Activated naive CD4-positive, alpha-beta T cell treated with anti-CD3 and anti-CD28 coated beads, Interleukin-2, amount 50 U/mL, for 72 hours (primary cell): Measurements from ENCODE around the gene ZNF70. TPM values are rescaled to one million over a fixed set of nuclear protein-coding genes. Genes with fewer than 3 reads are reported as not detected.
A peak's percentile ranks its signal among the peaks of the same experiment; 100 is the strongest.

ENCODE experiments used
- ATAC-seq, 2 donors: fragments of 150-1000 bp; cut with Tn5 transposase; 2 replicates each; pipeline ENCODE4 v1.10.0; 2021; ENCODE audit warnings: mild to moderate bottlenecking in 2 of 2, moderate library complexity in 2 of 2
- DNase-seq, 2 donors: peaks; one replicate each; pipeline ENCODE4 v3.0.0; 2021 to 2022; ENCODE audit warnings: low spot score in 2 of 2
- H3K27ac Mint-ChIP-seq, 2 donors: one replicate each; pipeline ENCODE4 v1.8.0; 2022; ENCODE audit warnings: mild to moderate bottlenecking in 2 of 2, mixed read lengths in 2 of 2
- H3K36me3 Mint-ChIP-seq, 2 donors: one replicate each; pipeline ENCODE4 v1.8.0; 2022; ENCODE audit warnings: mixed read lengths in 2 of 2
- H3K9me3 Mint-ChIP-seq, 2 donors: one replicate each; pipeline ENCODE4 v1.8.0; 2022; ENCODE audit warnings: mixed read lengths in 2 of 2
- total RNA-seq, 2 donors: library from RNA; stranded (reverse); gene quantifications; one replicate each; pipeline ENCODE4 v1.2.3, GENCODE V29; 2022

ZNF70 gene
- total RNA-seq, 2 donors from 2014 or later: 0.32 to 2.0 TPM

DNA sequence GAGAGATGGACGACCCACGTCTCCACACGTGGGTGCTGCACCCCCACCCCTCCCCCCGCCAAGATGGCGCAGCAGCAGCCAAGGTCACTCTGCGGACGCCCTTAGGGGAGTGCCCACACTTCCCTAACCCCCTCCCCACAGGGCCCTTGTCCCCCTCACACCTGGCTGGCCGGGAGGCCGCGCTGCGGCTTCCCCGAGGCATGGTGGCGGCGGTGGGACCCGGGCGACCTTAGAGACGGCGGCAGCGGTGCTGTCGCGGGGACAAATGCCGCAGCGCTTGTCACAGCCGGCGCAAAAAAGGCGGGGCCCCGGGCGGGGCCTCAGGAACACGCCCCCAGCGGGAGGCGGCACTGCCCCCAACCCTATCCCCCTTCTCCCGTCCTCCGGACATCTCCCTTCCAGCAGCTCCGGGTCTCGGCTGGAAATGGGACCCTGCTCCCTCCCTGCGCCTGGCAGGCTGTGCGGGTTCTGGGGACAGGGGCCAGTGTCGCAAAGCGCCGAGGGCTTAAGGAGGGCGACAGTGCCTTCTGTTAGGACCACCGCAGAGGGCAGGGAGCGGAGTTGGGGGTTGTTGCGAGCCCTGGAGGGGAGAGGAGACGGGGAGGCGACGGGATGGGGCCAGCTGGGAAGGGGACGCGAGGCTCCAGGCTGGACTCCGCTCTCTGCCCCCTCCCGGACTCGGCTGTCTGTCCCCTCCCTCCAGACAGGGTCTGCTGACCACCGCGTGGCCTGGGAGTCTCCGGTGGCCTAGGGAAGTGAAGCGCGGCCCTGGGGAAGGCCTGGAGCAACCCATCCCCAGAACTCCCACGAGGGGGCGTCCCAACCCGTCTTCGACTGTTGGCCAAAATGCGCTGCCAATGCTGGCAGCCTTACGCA, 17.0 kb upstream of the ZNF70 start, which contains the start of gene CHCHD10:
Gene CHCHD10 (minus strand): TSS at position 300 of the 876 bp plus-strand sequence. CDS start 98 bp downstream, at position 202.
- H3K36me3 Mint-ChIP-seq: no peaks in the 10 kb centered on the region
- no peaks in the 10 kb centered on the region for H3K9me3 Mint-ChIP-seq
- peak; percentile 73 to 78 for ATAC-seq
- DNase-seq: peak; percentile 81 to 84
- peak within 1 kb of the TSS; percentile 72 to 83 for H3K27ac Mint-ChIP-seq

GRCh38 chr22:23767303-23767672, 16.4 kb upstream of the ZNF70 start:
- no peaks in the 10 kb centered on the region for H3K9me3 Mint-ChIP-seq

DNA sequence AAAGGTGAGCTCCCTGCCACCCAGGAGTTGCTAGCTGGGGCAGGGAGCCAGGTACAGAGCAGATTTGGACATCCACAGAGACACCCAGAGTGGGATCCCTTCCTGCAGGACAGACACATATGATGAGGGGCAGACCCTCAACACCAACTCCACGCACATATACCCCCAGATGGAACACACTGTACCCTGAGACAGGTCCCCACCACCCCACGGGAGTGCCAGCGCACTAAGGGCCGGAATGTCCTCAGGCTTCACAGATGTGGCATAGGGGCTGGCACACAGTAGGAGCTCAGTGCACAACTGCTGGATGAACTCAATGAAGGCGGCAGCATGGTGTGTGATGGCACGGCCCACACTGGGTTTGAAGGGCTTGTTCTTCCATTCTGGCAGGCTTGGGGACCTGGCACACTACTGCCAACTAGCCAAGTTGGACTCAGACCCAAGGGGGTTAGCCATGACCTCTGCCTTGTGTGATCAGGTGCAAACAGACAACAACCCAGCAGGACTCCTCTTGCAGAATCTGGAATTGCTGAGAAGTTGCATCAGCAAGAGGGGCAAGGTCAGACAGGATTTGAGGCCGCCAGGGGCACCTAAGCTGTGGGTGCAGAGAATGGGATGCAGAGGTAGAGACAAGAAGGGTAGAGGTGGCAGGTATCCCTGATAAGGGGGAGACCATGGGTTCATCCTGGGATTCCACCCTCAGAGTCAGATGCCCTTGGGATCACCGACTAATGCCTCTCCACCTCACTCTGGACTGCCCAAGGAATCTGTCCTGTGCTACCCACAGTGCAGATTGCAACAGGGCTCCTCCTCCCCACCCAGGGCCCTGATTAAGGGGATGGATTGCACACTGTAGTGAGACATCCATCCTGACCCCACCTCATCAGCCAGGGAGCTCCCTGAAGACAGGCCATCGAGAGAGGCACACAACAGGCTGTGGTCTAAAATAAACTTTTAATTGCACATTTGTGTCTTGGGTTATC, 14.3 kb upstream of the ZNF70 start:
- no peak for DNase-seq
- Mint-ChIP-seq H3K27ac (no peak overlapping the region), H3K36me3 (no peaks in the 10 kb centered on the region), H3K9me3 (no peaks in the 10 kb centered on the region)
- ATAC-seq: no peak

More at GRCh38 chr22:23767303-23767672, 16.4 kb upstream of the ZNF70 start:
- DNase-seq (no peak), ATAC-seq (peak; percentile 3 to 8)
- H3K27ac Mint-ChIP-seq: peak overlapping the region in 1 of 2 donors; percentile 83
- H3K36me3 Mint-ChIP-seq: no peaks in the 10 kb centered on the region

DNA sequence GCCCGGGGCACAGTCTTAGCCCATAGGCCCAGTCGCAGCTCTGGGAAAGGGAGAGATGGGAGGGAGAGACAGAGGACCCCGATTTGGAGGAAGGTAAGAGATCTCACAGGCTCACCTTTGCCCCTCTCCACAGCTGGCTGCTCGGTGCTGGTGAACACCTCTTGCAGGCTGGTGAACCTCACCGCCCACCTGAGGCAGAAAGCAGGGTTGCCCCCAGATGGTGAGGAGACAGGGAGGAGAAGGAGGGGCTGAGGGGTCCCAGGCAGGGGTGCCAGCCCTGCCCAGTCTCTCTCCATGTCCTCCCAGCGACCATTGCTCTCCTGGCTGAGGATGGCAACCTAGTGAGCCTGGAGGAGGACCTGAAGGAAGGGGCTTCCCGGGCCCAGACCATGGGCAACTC, 13.0 kb upstream of the ZNF70 start:
- Mint-ChIP-seq H3K27ac (peak overlapping the region in 1 of 2 donors; percentile 65), H3K9me3 (no peaks in the 10 kb centered on the region)

GRCh38 chr22:23763579-23763945, 12.7 kb upstream of the ZNF70 start:
- Mint-ChIP-seq H3K9me3 (no peaks in the 10 kb centered on the region), H3K36me3 (no peaks in the 10 kb centered on the region), H3K27ac (peak overlapping the region in 1 of 2 donors; percentile 65)
- ATAC-seq: peak; percentile 12 to 44
- DNase-seq: peak in 1 of 2 donors; percentile 66

More for the DNA sequence above, 13.0 kb upstream of the ZNF70 start:
- ATAC-seq: no peak
- no peaks in the 10 kb centered on the region for H3K36me3 Mint-ChIP-seq
- no peak for DNase-seq

DNA sequence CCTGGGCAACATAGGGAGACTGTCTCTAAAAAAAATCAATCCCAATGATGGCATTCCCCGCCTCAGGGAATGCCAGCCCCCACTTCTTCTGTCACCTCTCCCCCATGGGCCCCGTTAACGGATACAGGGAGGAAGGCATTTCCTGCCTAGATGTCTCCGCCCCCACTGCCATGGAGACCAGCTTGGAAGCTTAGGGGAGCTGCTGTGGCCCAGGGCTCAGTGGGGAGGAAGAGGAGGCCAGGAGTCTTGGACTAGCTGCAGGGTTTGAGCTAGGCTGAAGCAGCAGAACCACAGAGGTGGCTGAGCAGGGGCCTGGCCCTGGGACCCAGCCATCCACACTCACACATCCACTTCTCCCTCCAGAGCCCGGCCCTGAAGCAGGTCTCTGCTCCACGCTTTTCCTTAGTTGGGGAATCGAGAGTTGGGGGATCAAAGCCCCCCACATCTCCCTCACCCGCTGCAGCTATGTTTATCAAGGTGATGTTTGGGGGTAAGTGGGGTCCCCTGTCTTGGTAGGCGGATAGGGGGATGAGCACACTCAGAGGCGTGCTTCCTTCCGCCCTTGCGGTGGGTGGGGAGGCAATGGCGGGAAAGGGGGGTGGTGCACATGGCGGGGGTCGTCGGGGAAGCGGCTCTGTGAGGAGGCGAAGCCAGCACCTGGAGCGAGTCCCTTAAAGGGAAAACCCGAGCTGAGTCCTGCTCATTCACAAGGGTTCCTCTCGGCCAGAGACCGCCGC, 12.1 kb upstream of the ZNF70 start, which contains the start of gene C22orf15:
Gene C22orf15 (plus strand): TSS at position 149 of the 737 bp plus-strand sequence. CDS start 317 bp downstream, at position 466.
- no peak for DNase-seq
- peak within 1 kb of the TSS; percentile 44 to 65 for H3K27ac Mint-ChIP-seq
- H3K9me3 Mint-ChIP-seq: no peaks in the 10 kb centered on the region
- ATAC-seq: no peak
- no peaks in the 10 kb centered on the region for H3K36me3 Mint-ChIP-seq

GRCh38 chr22:23760056-23760455, 9.1 kb upstream of the ZNF70 start:
- Mint-ChIP-seq H3K36me3 (no peaks in the 10 kb centered on the region), H3K9me3 (no peaks in the 10 kb centered on the region), H3K27ac (peak overlapping the region in 1 of 2 donors; percentile 24)
- no peak for DNase-seq
- ATAC-seq: no peak

- Mint-ChIP-seq H3K36me3 (no peaks in the 10 kb centered on the region), H3K9me3 (no peaks in the 10 kb centered on the region), H3K27ac (no peak overlapping the region)
- ATAC-seq (no peak), DNase-seq (no peak)
These were observed 8.7 kb upstream of the ZNF70 start for GRCh38 chr22:23759566-23759965.

- no peaks in the 10 kb centered on the region for H3K36me3 Mint-ChIP-seq
- H3K9me3 Mint-ChIP-seq: no peaks in the 10 kb centered on the region
- ATAC-seq (no peak), DNase-seq (no peak)
- H3K27ac Mint-ChIP-seq: no peak overlapping the region
These were observed 6.0 kb upstream of the ZNF70 start for GRCh38 chr22:23756891-23757290.

- H3K36me3 Mint-ChIP-seq: no peaks in the 10 kb centered on the region
- no peaks in the 10 kb centered on the region for H3K9me3 Mint-ChIP-seq
- no peak for DNase-seq
- no peak for ATAC-seq
- H3K27ac Mint-ChIP-seq: no peak overlapping the region
These were observed 4.8 kb upstream of the ZNF70 start for GRCh38 chr22:23755711-23756110.

DNA sequence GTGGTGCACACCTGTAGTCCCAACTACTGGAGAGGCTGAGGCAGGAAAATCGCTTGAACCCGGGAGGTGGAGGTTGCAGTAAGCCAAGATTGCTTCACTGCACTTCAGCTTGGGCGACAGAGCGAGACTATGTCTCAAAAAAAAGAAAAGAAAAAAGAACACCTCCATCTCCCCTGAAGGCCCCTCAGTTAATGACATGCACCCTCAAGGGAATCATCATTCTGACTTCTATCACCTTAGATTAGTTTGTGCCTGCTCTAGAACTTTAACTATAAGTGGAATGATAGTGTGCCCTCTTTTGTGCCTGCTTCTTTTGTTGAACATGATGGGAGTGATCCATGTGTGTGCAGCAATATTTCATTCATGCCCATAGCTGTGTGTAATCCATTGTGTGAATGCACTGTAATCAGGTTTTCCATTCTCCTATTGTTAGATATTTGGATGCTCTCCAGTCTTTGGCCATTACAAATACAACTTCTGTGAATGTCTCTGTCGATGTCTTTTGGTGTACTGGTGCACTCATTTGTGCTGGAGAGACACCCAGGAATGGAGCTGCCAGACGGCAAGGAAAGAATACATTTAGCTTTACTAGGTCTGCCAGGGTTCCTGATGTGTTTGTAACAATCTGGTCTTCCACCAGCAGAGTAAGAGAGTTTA, 4.2 kb upstream of the ZNF70 start:
- DNase-seq: no peak
- no peak for ATAC-seq
- no peaks in the 10 kb centered on the region for H3K9me3 Mint-ChIP-seq
- no peak overlapping the region for H3K27ac Mint-ChIP-seq
- no peaks in the 10 kb centered on the region for H3K36me3 Mint-ChIP-seq

- Mint-ChIP-seq H3K9me3 (no peaks in the 10 kb centered on the region), H3K27ac (no peak within 1 kb of the TSS), H3K36me3 (no peaks in the 10 kb centered on the region)
- DNase-seq: no peak
- ATAC-seq: no peak
These were observed 3.5 kb upstream of the ZNF70 start, which contains the start of gene VPREB3 for GRCh38 chr22:23754220-23754919. Gene VPREB3, minus strand, starts transcription at chr22:23754425. Its CDS starts 62 bp downstream, at chr22:23754363.

DNA sequence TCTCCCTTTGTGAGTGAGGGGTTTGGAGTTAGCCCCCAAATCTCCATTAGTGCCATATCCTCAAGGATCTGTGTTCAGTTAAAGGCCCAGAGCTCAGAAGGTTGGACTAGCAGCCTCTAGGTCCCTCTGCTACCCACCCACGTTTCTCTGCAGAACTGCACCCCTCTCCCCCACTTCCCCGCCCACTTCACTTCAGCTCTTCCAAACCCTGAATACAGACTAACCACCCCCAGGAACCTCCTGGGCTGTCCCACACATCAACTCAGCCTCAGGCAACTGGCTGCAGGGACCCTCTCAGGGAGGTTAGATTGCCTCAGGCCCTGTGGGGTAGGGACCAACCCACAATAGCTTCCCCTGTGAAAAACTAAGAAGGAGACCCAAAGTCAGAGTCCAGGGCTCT, 2.5 kb upstream of the ZNF70 start:
- ATAC-seq (no peak), DNase-seq (no peak)
- H3K27ac Mint-ChIP-seq: no peak overlapping the region
- no peaks in the 10 kb centered on the region for H3K9me3 Mint-ChIP-seq
- no peaks in the 10 kb centered on the region for H3K36me3 Mint-ChIP-seq

- H3K9me3 Mint-ChIP-seq: no peaks in the 10 kb centered on the region
- H3K36me3 Mint-ChIP-seq: no peaks in the 10 kb centered on the region
- no peak for DNase-seq
- H3K27ac Mint-ChIP-seq: no peak overlapping the region
- ATAC-seq: no peak
These were observed 1.8 kb upstream of the ZNF70 start for GRCh38 chr22:23752750-23753149.

- Mint-ChIP-seq H3K36me3 (no peaks in the 10 kb centered on the region), H3K27ac (peak overlapping the region in 1 of 2 donors; percentile 24)
These were observed 1.3 kb upstream of the ZNF70 start for GRCh38 chr22:23752090-23752691.

More at GRCh38 chr22:23752090-23752691, 1.3 kb upstream of the ZNF70 start:
- DNase-seq (no peak), ATAC-seq (no peak)
- no peaks in the 10 kb centered on the region for H3K9me3 Mint-ChIP-seq
